HG03103 (cell line): Measurements from ENCODE around the gene TMEM171.

Experiments used
- ATAC-seq: cut with Tn5 transposase; IDR thresholded peaks from one replicate; pipeline ENCODE4 v1.9.1; 2021; ENCODE audit warnings: low read depth; ENCODE audit not compliant: unreplicated experiment

TMEM171 gene

DNA sequence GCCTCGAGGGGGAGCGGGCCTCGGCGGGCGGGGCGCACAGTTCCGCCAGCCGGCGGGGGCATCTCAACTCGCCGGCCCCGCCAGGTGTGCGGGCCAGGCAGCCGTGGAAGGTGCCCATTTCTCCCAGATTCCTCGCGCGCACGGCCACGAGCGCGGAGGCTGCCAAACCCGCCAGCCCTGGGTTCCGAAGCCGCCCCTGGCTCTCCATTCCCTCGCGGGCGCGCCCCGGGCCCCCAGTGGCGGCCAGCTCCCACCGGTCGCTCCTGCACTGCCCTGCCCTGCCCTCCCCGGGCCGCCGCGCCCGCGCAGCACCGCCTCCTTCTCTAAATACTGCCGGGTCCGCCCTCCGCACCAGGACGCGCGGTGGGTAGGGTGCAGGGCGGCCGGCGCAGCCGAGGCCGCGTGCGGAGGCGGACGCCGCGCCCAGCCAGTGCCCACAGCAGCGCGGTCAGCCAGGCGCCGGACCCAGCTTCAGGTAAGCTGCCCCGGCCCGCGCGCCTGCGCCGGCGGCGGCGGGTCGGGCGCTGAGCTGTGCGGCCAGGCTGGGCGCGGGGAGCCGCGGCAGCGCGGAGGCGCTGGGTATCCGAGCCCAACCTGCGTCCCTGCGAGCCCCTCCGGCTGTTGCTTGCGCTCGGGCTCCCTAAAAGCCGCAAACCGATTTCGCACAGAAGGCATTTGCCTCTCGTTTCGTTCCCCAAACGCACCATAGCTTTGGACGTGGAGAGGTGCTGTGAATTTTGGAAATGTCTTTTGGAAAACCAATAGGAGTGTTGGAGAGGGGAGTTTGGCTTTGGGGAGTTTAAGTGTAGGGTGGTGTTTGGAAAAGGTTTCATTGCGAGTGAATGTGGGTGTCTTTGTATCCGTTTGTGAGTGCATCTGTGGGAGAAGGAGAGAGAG lies at the start of gene TMEM171:
TMEM171 (plus strand) TSS at position 354 of the 897 bp plus-strand sequence. CDS start 2,799 bp downstream, outside the sequence.
- no peak for ATAC-seq

DNA sequence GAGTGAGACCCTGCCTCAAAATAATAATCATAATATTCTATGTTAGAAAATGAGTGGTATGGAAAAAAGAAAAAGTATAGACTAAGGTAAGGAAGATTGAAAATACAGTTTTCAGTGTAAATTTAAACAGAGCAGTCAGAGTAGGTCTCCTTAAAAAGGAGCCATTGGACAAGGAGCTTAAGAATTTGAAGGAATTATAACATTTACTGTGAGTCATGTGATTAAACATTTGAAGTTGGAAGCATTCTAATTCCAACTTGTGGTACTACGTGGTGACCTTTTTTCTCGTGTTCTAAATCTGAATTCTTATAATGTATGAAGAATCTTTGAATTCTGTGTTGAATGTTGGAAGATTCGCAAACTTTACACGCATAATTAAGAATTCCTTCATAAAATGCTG lies 39.3 kb upstream of the TMEM171 start:
- no peak for ATAC-seq

- no peak for ATAC-seq
Observed at GRCh38 chr5:73088026-73088425, 32.3 kb upstream of the TMEM171 start.

GRCh38 chr5:73093943-73094342 lies 26.4 kb upstream of the TMEM171 start:
- no peak for ATAC-seq

GRCh38 chr5:73094415-73094814 lies 26.0 kb upstream of the TMEM171 start:
- ATAC-seq: no peak

GRCh38 chr5:73095564-73096238 lies 24.7 kb upstream of the TMEM171 start:
- no peak for ATAC-seq

DNA sequence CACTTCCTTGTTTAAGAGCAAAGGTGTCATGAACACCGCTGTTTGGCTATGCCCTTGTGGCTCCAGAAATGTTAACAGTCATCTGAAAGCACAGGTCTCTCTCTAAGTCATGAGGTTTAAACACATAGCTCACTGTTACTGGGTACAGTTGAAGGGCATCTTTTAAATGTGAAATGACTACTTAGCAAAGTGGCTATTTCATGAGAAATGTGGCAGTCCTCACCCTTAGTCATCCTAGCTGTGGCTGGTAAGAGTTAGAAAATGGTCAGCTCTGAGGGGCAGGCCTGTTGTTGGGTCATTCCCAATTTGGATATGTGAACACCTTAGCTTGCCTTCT lies 24.2 kb upstream of the TMEM171 start:
- ATAC-seq: no peak

DNA sequence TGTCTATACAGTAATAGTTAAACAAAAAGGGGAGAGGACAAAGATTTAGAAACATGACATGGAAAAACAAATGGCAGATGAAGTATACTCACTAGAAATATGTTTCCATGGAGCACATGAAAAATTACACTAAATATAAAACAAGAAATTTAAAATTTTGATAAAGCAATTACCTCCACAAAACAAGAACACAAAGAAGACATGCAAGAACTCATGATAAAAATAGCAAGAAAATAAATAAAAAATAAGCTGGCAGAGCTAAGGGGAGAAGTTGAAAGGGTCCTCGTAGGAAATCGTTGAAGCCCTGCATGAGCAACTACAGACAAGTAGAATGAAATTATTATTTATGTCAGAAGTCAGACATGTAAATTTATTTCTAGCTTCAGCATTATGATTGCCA lies 22.6 kb upstream of the TMEM171 start:
- no peak for ATAC-seq

DNA sequence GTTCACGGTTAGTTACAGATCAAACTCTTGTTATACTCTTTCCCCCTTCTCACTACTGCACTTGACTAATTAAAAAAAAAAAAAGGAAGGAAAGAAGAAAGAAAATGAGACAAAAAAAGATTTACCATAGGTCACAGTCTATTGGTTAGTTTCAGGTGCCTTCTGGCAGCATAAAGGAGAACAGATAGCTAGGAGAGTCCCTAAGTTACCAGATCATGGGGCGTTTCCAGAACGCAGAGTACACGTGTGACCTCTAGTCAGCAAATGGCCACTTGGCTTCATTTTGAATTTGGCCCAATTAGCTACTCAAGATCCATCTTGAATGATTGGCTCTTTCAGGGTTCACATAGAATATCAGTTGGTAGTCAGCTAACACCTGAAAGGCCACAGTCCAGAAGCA lies 20.3 kb upstream of the TMEM171 start:
- no peak for ATAC-seq

DNA sequence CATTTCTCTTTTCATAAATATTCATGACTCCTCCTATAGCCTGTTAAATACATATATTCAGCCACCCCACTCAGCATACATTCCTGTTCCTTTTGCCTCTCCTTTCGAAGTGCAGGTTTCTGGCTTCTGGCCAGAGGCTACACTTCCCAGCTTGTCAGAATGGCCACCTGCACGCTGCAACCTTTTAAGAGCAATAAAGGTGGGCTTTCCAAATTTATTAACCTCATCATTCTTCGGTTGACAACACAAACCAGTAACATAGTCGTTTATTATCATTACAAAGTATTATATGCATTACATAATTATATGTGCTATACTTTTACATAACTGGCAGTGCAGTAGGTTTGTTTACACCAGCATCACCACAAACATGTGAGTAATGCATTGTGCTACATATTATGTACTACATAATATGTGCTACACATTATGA lies 16.5 kb upstream of the TMEM171 start:
- no peak for ATAC-seq

GRCh38 chr5:73104326-73104725 lies 16.0 kb upstream of the TMEM171 start:
- no peak for ATAC-seq

DNA sequence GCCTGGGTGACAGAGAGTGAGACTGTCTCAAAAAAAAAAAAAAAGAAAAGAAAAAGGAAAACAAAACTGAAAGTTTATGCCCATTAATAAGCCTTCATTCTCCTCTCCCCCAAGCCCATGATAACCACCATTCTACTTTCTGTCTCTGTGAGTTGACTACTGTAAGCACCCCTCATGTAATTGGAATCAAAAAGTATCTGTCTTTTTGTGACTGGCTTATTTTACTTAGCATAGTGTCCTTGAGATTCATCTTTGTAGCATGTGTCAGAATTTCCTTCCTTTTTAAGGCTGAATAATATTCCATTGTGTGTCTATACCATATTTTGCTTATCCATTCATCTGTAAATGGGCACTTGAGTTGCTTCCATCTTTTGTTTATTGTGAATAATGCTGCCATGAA lies 14.0 kb upstream of the TMEM171 start:
- no peak for ATAC-seq

GRCh38 chr5:73110190-73110589 lies 10.2 kb upstream of the TMEM171 start:
- ATAC-seq: no peak

DNA sequence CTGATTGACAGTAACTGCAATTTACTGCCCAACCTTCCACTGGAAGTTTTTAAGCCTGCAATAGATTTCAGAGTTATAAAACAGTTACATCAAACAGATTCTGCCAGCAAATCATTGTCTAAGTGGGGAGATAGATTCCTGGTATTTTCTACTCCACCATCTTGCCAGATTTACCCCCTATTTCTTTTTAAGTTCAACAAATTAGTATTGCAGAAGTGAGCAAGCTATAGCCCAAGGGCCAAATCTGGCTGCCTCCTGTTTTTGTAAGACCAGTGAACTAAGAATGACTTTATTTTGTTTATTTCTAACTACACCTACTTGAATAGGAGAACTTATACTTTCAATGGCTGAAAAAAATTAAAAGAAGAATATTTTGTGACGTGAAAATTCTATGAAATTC lies 8.8 kb upstream of the TMEM171 start:
- no peak for ATAC-seq

DNA sequence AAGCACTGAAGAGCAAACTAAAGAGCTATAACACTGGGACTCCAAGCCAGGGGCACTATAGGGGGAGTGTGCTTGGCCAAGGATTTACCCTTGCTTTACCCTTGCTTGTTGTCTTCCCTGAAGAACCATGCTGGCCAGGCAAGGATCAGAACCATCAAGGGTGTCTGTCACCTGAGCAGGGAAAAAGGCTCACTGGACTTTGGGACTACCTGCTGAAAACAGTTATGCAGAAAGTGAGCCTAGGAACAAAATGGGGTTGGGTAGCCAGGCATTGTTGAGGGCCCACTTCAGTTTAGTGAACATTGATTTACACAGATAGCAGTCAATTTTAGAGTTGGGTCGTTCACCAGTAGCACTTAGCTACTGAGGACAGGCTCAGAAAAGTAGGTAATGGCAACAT lies 8.0 kb upstream of the TMEM171 start:
- no peak for ATAC-seq

DNA sequence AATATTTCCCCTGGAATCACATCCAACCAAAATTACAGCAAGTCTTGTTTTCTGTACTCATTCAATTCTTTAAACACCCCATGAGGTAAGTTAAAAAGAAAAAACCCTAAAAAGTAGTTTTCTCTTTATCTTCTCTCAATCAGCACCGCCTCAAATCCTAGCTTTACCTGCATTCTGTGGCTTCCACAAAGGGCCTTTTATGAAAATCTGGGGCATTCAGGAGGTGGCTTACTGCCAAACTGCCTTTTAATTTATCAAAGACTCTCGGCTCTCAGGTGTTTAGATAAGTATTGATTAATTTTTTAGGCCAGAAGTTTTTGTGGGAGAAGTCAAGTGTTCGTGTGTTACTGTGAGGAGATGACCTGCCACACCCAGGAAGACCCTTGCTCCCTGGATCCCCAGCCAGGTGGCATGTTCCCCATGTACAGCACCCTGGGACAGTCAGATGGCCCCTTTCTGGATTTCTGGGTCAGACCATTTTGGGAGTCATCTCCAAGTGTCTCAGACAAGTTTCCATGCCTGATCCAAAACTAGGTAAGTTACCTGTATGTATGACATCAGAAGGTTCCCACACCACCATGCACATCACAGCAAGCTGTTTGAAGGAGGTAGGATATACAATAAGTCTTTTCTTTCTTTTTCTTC lies 6.2 kb upstream of the TMEM171 start:
- no peak for ATAC-seq

- no peak for ATAC-seq
Observed at GRCh38 chr5:73115399-73116051, 4.8 kb upstream of the TMEM171 start.

GRCh38 chr5:73116506-73116905 lies 3.9 kb upstream of the TMEM171 start:
- ATAC-seq: no peak

- no peak for ATAC-seq
Observed at GRCh38 chr5:73117088-73117740, 3.2 kb upstream of the TMEM171 start.

DNA sequence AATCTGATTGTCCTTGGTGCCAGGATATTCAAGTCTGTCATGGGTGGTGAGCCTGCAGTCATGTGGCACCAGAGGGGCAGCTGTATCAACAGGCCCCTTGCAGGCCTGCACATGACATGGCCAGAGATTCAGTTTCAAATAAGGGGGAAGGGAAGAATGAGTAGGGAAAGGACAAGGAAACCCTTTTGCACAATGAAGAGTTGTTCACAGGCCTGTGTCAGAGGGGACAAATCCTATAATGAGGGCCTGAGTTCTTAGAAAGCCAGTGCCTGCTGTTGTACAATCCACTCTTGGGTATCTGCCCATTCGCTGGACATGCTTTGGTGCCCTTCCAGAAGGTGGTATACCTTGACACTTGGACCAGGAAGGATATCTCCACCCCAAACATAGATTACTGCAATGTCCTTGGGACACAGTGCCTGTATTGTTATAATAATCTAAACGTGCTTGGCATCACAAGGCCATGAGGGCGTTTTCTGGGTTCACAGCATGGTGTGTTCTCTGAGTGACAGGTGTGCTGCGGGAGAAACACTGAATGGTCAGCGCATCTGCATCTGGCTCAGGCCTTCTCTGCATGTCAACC lies 1.9 kb upstream of the TMEM171 start:
- ATAC-seq: no peak
